Smooth muscle cell of the pulmonary artery (primary cell): ENCODE measurements around the gene DTNBP1. TPM values are rescaled to one million over a fixed set of nuclear protein-coding genes. Genes with fewer than 3 reads are reported as not detected.

ENCODE experiments used
- total RNA-seq: library from RNA; depleted of rRNA; stranded (reverse); fragments of >200 nt; gene quantifications from 2 replicates; pipeline ENCODE4 v1.2.3, GENCODE V29; 2014

Gene DTNBP1
- total RNA-seq = 10.6 and 11.2 TPM in 2 replicates

GRCh38 chr6:15662326-15663129 lies at the start of gene DTNBP1:
Gene DTNBP1, minus strand, starts transcription at chr6:15663028. Its CDS starts 159 bp downstream, at chr6:15662869.

